CD4-positive, CD25-positive, alpha-beta regulatory T cell (primary cell): ENCODE measurements around the gene NOX5. TPM values are rescaled to one million over a fixed set of nuclear protein-coding genes. Genes with fewer than 3 reads are reported as not detected.
A peak's percentile ranks its signal among the peaks of the same experiment; 100 is the strongest.

Source experiments
- ATAC-seq, 2 donors: fragments of 150-1000 bp; cut with Tn5 transposase; one replicate each; pipeline ENCODE4 v1.10.0; 2021; ENCODE audit warnings: low read depth in 2 of 2, moderate number of reproducible peaks in 2 of 2, moderate library complexity in 1 of 2
- DNase-seq, 3 donors: peaks; one replicate each; pipeline versions ENCODE4 v3.0.0 to v3.0.0-alpha.2; 2012 to 2022; ENCODE audit warnings: mixed read lengths in 1 of 3
- H3K27ac ChIP-seq: one replicate; pipeline ENCODE4 v1.7.0; 2013; ENCODE audit warnings: mild to moderate bottlenecking, low read length; ENCODE audit not compliant: insufficient read depth, poor library complexity, severe bottlenecking
- H3K27me3 ChIP-seq: one replicate; pipeline ENCODE4 v1.7.0; 2013; ENCODE audit warnings: low read length; ENCODE audit not compliant: control insufficient read depth, insufficient read depth
- H3K36me3 ChIP-seq: one replicate; pipeline ENCODE4 v1.7.0; 2013; ENCODE audit warnings: mild to moderate bottlenecking, low read length, moderate library complexity; ENCODE audit not compliant: control insufficient read depth, insufficient read depth
- H3K4me1 ChIP-seq: 2 replicates; pipeline ENCODE4 v1.7.0; 2013; ENCODE audit warnings: mild to moderate bottlenecking, low read length; ENCODE audit not compliant: insufficient read depth, control insufficient read depth, poor library complexity, severe bottlenecking
- H3K4me3 ChIP-seq: one replicate; pipeline ENCODE4 v1.7.0; 2013; ENCODE audit warnings: low read depth, mild to moderate bottlenecking, low read length, moderate library complexity
- H3K9me3 ChIP-seq, 2 experiments: 1 replicate in 1 of 2; 2 replicates in 1 of 2; pipeline ENCODE4 v1.7.0; 2013; ENCODE audit warnings: low read length in 2 of 2, mild to moderate bottlenecking in 1 of 2, moderate library complexity in 1 of 2; ENCODE audit not compliant: control insufficient read depth in 2 of 2
- H3K27ac Mint-ChIP-seq, 3 donors: one replicate each; pipeline ENCODE4 v1.8.0; 2020 to 2022; ENCODE audit warnings: mild to moderate bottlenecking in 3 of 3, mixed read lengths in 3 of 3, moderate library complexity in 2 of 3
- H3K27me3 Mint-ChIP-seq: one replicate; pipeline ENCODE4 v1.8.0; 2022; ENCODE audit warnings: mild to moderate bottlenecking, mixed read lengths
- H3K36me3 Mint-ChIP-seq: one replicate; pipeline ENCODE4 v1.8.0; 2020; ENCODE audit warnings: mixed read lengths
- H3K4me1 Mint-ChIP-seq, 4 donors: one replicate each; pipeline ENCODE4 v1.8.0; 2020 to 2022; ENCODE audit warnings: mixed read lengths in 4 of 4, mild to moderate bottlenecking in 1 of 4
- H3K4me3 Mint-ChIP-seq, 4 donors: one replicate each; pipeline ENCODE4 v1.8.0; 2020 to 2022; ENCODE audit warnings: mild to moderate bottlenecking in 4 of 4, mixed read lengths in 4 of 4, moderate library complexity in 3 of 4
- H3K9me3 Mint-ChIP-seq, 7 donors: one replicate each; pipeline ENCODE4 v1.8.0; 2020 to 2022; ENCODE audit warnings: mixed read lengths in 7 of 7, mild to moderate bottlenecking in 3 of 7, moderate library complexity in 2 of 7
- polyA plus RNA-seq, 4 donors: library from polyadenylated mRNA; unstranded; fragments of 300-500 nt; fragmentation: Illumina TruSeq; gene quantifications; one replicate each; pipeline ENCODE4 v1.2.3, GENCODE V29; 2021
- total RNA-seq: library from RNA; stranded (reverse); gene quantifications from one replicate; pipeline ENCODE4 v1.2.3, GENCODE V29; 2022

NOX5 gene
- total and polyA plus RNA-seq, 5 donors from 2014 or later: not detected

DNA sequence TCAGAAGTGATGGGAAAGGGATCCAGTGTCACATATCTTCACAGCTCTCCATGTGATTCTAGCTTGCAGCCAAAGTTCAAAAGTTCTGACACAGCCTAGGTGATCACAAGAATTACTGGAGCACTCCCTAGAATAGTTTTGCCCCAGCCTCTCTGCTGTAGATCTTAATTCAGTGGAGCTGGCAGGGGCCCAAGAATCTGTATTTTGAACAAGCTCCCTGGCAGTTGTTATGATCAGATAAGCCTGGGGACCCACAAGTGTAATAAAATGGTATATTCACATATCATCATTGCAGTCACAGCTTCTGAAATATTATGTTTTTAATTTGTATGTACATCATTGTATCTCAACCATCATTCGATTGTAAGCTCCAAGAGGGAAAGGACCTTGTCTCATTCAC lies 62.3 kb downstream of the NOX5 start:
- H3K4me1 Mint-ChIP-seq: peaks cover 5 to 24% (median 12%) of the 10 kb centered on the region in 4 donors
- no peak overlapping the region for H3K4me3 Mint-ChIP-seq
- DNase-seq: no peak
- ATAC-seq: no peak
- Histone ChIP-seq H3K4me1 (peaks cover 16% of the 10 kb centered on the region), H3K27ac (no peak overlapping the region), H3K9me3 (no peaks in the 10 kb centered on the region), H3K36me3 (no peaks in the 10 kb centered on the region), H3K4me3 (no peak overlapping the region), H3K27me3 (peaks cover 4% of the 10 kb centered on the region)
- peaks cover 16% of the 10 kb centered on the region for H3K27me3 Mint-ChIP-seq
- no peak overlapping the region for H3K27ac Mint-ChIP-seq
- H3K36me3 Mint-ChIP-seq: peaks cover 4% of the 10 kb centered on the region
- peaks cover 0 to 2% (median 0%) of the 10 kb centered on the region in 7 donors for H3K9me3 Mint-ChIP-seq

DNA sequence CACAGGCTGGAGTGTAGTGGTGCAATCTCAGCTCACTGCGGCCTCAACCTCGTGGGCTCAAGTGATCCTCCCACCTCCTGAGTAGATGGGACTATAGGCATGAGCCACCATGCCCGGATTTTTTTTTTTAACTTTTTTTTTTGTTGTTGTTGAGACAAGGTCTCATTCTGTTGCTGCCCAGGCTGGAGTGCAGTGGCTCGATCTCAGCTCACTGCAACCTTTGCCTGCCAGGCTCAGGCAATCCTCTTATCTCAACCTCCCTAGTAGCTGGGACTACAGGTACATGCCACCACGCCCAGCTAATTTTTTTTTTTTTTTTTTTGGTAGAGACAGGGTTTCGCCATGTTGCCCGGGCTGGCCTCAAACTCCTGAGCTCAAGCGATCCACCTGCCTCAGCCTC lies 64.1 kb downstream of the NOX5 start:
- Mint-ChIP-seq H3K4me3 (no peak overlapping the region), H3K27ac (no peak overlapping the region), H3K36me3 (peaks cover 2% of the 10 kb centered on the region), H3K4me1 (peaks cover 14 to 39% (median 25%) of the 10 kb centered on the region in 4 donors), H3K27me3 (peaks cover 12% of the 10 kb centered on the region), H3K9me3 (no peaks in the 10 kb centered on the region)
- Histone ChIP-seq H3K36me3 (no peaks in the 10 kb centered on the region), H3K4me1 (peaks cover 31% of the 10 kb centered on the region), H3K9me3 (no peaks in the 10 kb centered on the region), H3K27me3 (peaks cover 4% of the 10 kb centered on the region), H3K4me3 (no peak overlapping the region), H3K27ac (no peak overlapping the region)
- DNase-seq (no peak), ATAC-seq (no peak)

- DNase-seq: no peak
- Histone ChIP-seq H3K4me3 (no peak overlapping the region), H3K27ac (no peak overlapping the region), H3K4me1 (peaks cover 24% of the 10 kb centered on the region), H3K36me3 (no peaks in the 10 kb centered on the region), H3K27me3 (no peaks in the 10 kb centered on the region), H3K9me3 (no peaks in the 10 kb centered on the region)
- no peak for ATAC-seq
- H3K36me3 Mint-ChIP-seq: no peaks in the 10 kb centered on the region
- no peaks in the 10 kb centered on the region for H3K27me3 Mint-ChIP-seq
- no peak overlapping the region for H3K4me3 Mint-ChIP-seq
- H3K27ac Mint-ChIP-seq: peak overlapping the region in 1 of 3 donors; percentile 34
- H3K9me3 Mint-ChIP-seq: no peaks in the 10 kb centered on the region
- peaks cover 13 to 41% (median 27%) of the 10 kb centered on the region in 4 donors for H3K4me1 Mint-ChIP-seq
Observed at GRCh38 chr15:69080295-69081248, 66.1 kb downstream of the NOX5 start.

- Histone ChIP-seq H3K9me3 (no peaks in the 10 kb centered on the region), H3K27me3 (no peaks in the 10 kb centered on the region), H3K36me3 (no peaks in the 10 kb centered on the region), H3K4me1 (peaks cover 24% of the 10 kb centered on the region), H3K27ac (no peak overlapping the region), H3K4me3 (no peak overlapping the region)
- Mint-ChIP-seq H3K4me3 (no peak overlapping the region), H3K27ac (peak overlapping the region in 2 of 3 donors; percentile 34 to 42), H3K4me1 (peaks cover 13 to 41% (median 29%) of the 10 kb centered on the region in 4 donors), H3K36me3 (no peaks in the 10 kb centered on the region), H3K27me3 (no peaks in the 10 kb centered on the region), H3K9me3 (no peaks in the 10 kb centered on the region)
- ATAC-seq (no peak), DNase-seq (no peak)
Observed at GRCh38 chr15:69081310-69082004, 67.0 kb downstream of the NOX5 start.

DNA sequence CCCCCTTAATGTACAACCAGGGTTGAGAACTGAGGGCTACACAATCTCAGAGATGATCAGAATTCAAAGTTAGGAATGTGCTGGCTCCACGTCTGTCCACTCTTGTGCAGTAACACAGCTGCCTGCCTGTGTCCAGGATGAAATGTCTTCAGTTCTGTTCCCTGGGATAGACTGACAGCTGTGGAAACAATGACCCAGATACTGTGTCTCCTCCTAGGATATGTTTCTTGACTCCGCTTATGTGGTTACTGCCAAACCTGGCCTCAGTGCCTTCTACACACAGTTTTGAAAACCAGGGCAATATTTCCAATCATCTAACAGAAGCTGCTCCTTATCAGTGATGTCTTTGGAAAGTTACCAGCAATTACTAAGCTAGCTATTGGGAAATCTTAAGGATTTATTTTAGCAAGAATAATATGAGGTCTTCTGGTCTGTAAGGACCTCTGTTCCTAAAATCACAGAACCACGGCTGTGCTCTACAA lies 67.6 kb downstream of the NOX5 start:
- Histone ChIP-seq H3K4me1 (peaks cover 24% of the 10 kb centered on the region), H3K27me3 (no peaks in the 10 kb centered on the region), H3K27ac (no peak overlapping the region), H3K4me3 (peak overlapping the region; percentile 33), H3K36me3 (no peaks in the 10 kb centered on the region), H3K9me3 (no peaks in the 10 kb centered on the region)
- ATAC-seq (no peak), DNase-seq (no peak)
- H3K27me3 Mint-ChIP-seq: no peaks in the 10 kb centered on the region
- no peaks in the 10 kb centered on the region for H3K9me3 Mint-ChIP-seq
- no peaks in the 10 kb centered on the region for H3K36me3 Mint-ChIP-seq
- H3K27ac Mint-ChIP-seq: peak overlapping the region in 2 of 3 donors; percentile 42 to 44
- peaks cover 13 to 41% (median 29%) of the 10 kb centered on the region in 4 donors for H3K4me1 Mint-ChIP-seq
- H3K4me3 Mint-ChIP-seq: peak overlapping the region in 1 of 4 donors; percentile 66

- no peaks in the 10 kb centered on the region for H3K9me3 ChIP-seq
- peak overlapping the region in 3 of 4 donors; percentile 15 to 66 (median 37) for H3K4me3 Mint-ChIP-seq
- H3K27ac Mint-ChIP-seq: peak overlapping the region in 2 of 3 donors; percentile 42 to 44
- peaks cover under 1% of the 10 kb centered on the region for H3K36me3 Mint-ChIP-seq
- H3K27me3 Mint-ChIP-seq: no peaks in the 10 kb centered on the region
- peaks cover 13 to 41% (median 29%) of the 10 kb centered on the region in 4 donors for H3K4me1 Mint-ChIP-seq
- no peaks in the 10 kb centered on the region for H3K27me3 ChIP-seq
- ATAC-seq (no peak), DNase-seq (peak in 1 of 3 donors; percentile 63)
- H3K27ac ChIP-seq: peak overlapping the region; percentile 56
- no peaks in the 10 kb centered on the region for H3K36me3 ChIP-seq
- H3K9me3 Mint-ChIP-seq: peaks cover 0 to under 1% (median 0%) of the 10 kb centered on the region in 7 donors
- peak overlapping the region; percentile 33 for H3K4me3 ChIP-seq
- H3K4me1 ChIP-seq: peaks cover 24% of the 10 kb centered on the region
Observed at GRCh38 chr15:69082554-69082953, 68.1 kb downstream of the NOX5 start.

- ATAC-seq (no peak), DNase-seq (no peak)
- no peaks in the 10 kb centered on the region for H3K27me3 ChIP-seq
- H3K27me3 Mint-ChIP-seq: no peaks in the 10 kb centered on the region
- no peak overlapping the region for H3K4me3 ChIP-seq
- no peaks in the 10 kb centered on the region for H3K9me3 ChIP-seq
- peaks cover 0 to 2% (median 0%) of the 10 kb centered on the region in 7 donors for H3K9me3 Mint-ChIP-seq
- peak overlapping the region in 1 of 3 donors; percentile 47 for H3K27ac Mint-ChIP-seq
- H3K36me3 ChIP-seq: no peaks in the 10 kb centered on the region
- H3K4me3 Mint-ChIP-seq: no peak overlapping the region
- H3K27ac ChIP-seq: no peak overlapping the region
- H3K36me3 Mint-ChIP-seq: peaks cover 3% of the 10 kb centered on the region
- H3K4me1 ChIP-seq: peaks cover 24% of the 10 kb centered on the region
- peaks cover 15 to 41% (median 33%) of the 10 kb centered on the region in 4 donors for H3K4me1 Mint-ChIP-seq
Observed at GRCh38 chr15:69084404-69085030, 70.0 kb downstream of the NOX5 start.
